Inferior parietal cortex (tissue), 1 donor: ENCODE measurements around the gene RTF2.

Source experiments
- DNase-seq: peaks from one replicate; pipeline ENCODE4 v3.0.0-alpha.2; 2016; ENCODE audit errors: extremely low spot score

Gene RTF2

GRCh38 chr20:56438284-56438683 lies 30.1 kb upstream of the RTF2 start:
- DNase-seq = no peak

- no peak for DNase-seq
Observed at GRCh38 chr20:56439771-56440291, 28.6 kb upstream of the RTF2 start.

DNA sequence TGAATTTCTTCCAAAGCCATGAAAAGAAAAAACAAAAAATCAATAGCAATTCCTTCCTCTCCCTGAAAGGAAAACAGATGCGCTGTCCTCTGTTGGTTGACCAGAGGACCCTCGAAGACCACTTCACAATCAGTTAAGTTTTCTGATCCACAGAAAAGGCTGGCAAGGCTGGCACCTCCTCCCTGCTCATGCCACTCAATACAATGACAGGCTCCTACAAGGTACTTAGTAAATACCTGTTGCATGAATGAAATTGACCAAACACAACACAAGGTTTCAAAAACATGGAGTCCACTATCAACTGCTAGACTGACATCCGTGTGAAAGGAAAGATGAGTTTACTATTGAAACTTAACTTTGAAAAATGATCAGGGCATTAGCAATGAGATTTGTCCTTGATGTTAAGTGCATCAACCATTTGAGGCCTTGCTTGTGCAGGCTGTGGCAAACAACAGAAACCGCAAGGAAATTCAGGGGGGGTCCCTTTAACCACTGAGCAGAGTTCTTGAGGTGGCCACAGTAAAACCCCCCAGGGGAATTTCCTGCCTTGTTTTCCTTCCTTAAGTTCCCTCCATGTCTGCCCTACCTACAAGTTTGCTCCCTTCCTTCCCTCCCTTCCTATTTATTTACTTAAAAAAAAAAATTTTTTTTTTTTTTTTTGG lies 27.9 kb upstream of the RTF2 start:
- no peak for DNase-seq

- no peak for DNase-seq
Observed at GRCh38 chr20:56442389-56443365, 25.8 kb upstream of the RTF2 start.

DNA sequence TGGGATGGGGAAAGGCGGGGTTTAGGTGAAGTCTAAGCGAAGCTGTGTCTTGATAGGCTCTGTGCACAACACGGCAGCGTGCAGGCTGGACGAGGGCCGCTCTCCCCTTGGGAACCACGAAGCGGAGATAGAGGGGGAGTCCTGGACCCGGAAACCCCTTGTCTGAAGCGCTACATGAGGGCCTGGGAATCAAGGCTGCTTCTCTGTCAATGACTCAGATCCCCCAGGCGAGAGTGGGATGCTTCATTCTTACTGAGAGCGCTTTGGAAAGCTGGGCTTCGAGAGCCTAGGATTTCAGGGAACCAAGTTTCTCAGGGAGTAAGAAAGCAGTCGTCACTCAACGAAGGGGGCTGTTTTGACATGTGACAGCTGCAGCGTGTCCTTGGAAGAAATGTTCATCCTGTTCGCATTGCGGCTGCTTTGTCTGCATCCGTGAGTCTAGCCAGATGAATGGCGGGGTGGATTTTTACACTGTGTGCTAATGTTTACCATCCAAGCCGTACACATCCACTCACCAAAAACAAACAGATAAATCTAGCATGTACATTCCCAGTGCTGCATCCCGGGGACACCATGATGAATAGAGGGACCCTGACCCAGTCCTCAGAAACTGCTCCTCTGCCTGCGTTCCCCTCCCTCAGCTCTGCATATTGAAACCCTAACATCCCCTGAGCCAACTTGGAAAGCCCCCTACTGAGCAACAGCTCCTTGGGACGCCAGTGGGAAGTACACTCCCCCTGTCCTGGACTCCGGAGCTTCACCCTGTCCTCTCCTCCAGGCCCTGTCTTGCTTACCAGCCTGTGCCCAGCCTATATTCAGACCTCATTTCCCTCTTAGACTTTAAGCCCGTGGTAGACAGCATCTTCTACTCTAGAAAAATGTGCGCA lies 24.5 kb upstream of the RTF2 start:
- no peak for DNase-seq

DNA sequence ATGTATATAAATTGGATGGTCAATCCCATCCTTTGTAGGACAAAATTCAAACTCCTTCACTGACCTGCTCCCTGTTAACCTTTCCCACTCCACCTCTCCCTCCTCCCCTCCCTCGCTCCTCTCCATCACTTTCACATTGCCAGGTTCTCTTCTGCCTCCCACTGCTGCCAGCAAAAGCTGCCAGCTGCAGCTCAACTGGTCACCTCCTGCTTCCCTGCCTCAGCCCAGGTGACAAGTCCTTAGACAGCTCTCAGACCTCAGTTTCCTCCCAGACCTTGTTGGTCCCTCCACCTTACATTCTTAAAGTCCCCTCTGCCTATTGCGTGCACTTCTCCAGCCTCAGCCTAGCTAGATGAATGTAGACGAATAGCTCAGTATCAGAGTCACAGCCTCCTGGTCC lies 23.3 kb upstream of the RTF2 start:
- no peak for DNase-seq

DNA sequence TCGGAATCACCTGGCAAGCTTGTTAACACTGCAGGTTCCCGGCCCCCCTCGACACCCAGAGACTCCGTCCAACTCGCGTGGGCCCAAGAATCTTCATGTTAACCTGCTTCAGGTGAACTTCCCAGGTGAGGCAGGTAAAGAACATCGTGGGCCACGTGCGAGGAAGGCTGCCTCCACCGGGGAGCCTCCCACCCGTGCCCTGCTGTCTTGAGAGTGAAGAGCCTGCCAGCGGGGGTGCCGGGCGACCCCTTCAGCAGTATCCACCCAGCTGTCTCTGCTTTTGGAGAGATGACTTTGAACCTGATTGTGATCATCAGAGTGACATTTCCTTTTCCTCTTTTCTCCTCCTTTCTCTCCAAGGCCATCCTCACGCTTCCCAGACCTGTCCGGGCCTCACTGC lies 22.9 kb upstream of the RTF2 start:
- DNase-seq = no peak

DNA sequence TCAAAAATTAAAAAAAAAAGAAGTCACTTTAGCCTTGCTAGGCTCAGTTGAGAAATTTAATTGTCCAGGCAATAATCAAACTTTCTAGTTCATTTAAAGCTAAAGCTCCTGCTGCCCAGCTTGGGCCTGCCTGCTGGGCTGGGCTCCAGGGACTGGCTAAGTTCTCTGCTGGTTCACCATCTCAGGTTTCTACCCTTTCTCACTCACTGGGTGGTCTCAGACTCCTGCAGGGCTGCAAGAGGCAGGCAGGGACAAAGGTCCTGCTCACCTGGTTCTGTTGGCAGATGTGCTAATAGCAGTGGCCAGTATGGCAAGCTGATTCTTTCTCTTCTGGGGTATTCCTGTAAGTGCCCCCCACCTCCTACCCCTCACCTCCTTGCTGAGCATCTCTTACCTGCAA lies 21.2 kb upstream of the RTF2 start:
- no peak for DNase-seq

GRCh38 chr20:56449459-56449858 lies 19.0 kb upstream of the RTF2 start:
- DNase-seq = no peak

GRCh38 chr20:56451056-56451765 lies 17.2 kb upstream of the RTF2 start:
- DNase-seq = no peak

DNA sequence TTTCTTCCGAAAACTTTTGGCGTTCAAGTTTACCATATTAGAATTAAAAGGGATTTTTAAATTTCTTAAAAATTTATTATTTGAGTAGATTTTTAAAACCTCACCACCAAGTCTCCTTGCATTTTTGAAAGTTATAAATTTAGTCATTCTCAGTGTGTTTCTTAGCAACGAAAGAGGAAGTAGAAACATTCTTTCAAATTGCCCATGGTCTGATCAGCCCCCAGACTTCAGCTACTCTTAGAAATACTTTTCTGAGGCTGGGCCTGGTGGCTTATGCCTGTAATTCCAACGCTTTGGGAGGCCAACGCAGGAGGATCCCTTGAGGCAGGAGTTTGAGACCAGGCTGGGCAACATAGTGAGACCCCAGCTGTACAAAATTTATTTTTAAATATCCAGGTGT lies 15.1 kb upstream of the RTF2 start:
- DNase-seq = no peak

DNA sequence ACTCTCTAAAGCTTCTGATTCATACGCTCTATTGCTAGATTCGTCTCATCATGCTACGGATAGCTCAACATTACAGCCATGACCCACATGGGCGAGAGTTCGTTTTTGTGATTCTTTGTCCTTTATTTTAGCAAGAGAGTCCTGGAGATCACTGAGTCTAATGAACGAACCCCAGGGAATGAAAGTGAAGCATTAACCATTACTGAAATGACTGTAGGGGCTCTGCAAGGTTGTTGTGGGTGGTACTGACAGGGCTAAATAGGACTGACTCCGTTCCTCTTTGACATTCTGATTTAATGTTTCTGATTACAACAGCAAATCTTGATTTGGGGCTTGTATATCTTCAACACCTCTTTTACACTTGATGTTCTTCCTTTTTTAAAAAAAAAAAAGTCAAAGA lies 13.7 kb upstream of the RTF2 start:
- DNase-seq = no peak

- DNase-seq = no peak
Observed at GRCh38 chr20:56458206-56458821, 10.1 kb upstream of the RTF2 start.

GRCh38 chr20:56460459-56460858 lies 8.0 kb upstream of the RTF2 start:
- DNase-seq = no peak

GRCh38 chr20:56461576-56461975 lies 6.9 kb upstream of the RTF2 start:
- DNase-seq = no peak

GRCh38 chr20:56463428-56463827 lies 5.0 kb upstream of the RTF2 start:
- DNase-seq = no peak

DNA sequence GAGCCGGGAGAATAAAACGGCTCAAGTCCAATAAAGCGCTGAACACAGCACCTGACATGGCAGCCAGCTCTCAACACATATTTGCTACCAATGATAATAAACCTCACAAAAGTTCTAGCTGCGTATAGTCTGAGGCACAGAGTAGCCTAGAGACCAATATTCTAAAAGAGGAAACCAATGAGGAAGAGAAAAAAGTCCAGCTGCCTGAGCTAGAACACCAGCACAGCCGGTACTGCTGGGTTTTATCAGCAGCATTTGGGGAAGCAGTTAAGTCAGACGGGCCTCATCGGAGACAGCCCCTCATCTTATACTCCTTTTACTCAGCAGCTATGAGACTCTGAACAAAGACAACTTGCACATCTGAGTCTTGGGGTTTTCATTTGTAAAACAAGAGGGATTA lies 2.4 kb upstream of the RTF2 start:
- no peak for DNase-seq

DNA sequence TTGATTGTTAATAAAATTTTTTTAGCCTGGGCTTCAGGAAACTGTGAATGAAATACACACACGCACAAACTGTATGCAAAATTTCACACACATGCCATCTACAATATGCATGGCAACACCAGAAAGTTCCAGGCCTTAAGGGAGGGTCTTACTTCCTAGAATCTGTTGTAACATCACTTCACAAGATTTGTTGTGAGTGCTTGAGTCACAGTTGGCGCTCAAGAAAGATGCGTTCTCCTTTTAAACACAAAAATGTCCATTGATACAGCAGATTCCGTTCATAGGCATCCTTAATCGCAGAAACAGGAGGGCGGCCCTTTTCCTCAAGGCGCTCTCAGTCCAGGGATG lies 485 bp upstream of the RTF2 start:
- DNase-seq = no peak

GRCh38 chr20:56469077-56469449 lies 636 bp downstream of the RTF2 start:
- no peak for DNase-seq

- DNase-seq = no peak
Observed at GRCh38 chr20:56483970-56484369, 15.5 kb downstream of the RTF2 start.

GRCh38 chr20:56487216-56487615 lies 18.8 kb downstream of the RTF2 start:
- no peak for DNase-seq
